ENCODE measurements around the gene DAB1.
A peak's percentile ranks its signal among the peaks of the same experiment; 100 is the strongest.

DAB1 gene

DNA sequence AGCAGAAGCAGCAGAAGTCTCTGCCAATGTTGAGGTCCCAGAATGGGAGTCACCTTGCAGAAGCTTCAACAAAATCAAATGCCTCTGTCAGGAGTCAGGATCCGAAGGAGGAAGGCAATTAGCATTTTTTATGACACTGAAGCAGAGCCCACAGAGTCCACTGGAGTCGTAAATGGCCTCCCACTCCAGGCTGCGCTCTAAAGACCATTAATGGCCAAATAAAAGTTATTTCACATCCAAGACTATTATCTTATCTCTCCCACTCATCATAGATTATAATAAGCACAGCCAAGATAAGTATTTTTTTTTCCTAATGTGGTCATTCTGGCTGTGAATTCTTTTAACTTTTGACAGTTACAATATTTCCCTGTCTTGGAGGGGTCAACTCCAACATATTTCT is 267.0 kb downstream of the DAB1 start:
- no peak for DNase-seq

DNA sequence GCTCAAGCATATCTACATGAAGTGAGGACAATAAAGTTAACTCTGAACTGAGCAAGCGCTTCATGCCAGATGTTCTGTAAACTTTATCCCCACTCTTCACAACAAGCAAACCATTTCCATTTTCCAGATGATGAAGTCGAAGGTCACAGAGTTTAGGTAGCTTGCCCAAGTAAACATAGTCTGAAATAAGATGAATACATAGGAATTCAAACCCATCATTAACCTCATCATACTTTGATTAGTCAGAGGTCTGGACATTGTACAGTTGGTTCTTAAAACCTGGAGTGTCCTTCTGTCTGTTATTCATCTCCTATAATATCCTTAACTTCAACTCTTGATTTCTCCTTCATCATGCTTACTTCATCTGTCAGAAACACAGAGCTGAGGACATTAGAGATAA is 277.8 kb downstream of the DAB1 start:
- no peak for DNase-seq

DNA sequence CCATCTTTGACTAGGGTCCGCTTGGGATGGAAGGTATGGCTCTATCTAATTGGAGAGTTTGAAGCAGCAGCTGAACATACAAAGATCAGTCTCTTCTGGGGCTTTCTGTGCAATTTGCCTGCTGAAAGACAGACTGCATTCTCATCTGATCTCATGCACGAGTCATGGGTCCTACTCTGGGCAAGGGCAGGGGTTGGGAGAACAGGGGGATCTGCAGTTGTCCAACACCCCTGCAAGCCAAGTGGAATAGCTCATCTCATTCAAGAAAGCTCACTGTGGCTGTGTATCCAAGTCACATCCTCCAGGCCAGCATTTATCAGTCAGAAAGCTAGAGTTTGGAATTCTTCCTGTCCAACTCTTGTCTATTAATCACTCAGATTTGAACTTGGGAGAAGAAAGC is 280.9 kb downstream of the DAB1 start:
- no peak for DNase-seq

DNA sequence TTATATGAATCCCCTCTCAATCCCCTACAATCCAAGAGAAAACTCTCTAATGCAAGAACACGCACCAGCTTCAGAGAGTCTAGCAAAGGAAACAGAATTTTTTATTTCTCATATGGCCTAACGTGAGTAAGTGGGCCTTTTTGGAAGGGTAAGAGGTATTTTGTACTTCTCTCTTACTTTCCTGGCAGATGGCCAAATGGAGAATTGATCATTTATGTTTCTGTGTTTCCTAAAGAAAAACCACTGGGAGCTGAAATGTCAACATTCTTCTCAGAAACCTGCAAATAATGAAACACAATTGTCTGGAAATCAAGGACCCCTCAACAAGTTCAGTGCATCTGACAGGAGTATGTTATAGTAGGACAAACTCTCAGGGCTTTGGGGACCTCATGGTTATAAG is 281.7 kb downstream of the DAB1 start:
- DNase-seq, result no peak

DNA sequence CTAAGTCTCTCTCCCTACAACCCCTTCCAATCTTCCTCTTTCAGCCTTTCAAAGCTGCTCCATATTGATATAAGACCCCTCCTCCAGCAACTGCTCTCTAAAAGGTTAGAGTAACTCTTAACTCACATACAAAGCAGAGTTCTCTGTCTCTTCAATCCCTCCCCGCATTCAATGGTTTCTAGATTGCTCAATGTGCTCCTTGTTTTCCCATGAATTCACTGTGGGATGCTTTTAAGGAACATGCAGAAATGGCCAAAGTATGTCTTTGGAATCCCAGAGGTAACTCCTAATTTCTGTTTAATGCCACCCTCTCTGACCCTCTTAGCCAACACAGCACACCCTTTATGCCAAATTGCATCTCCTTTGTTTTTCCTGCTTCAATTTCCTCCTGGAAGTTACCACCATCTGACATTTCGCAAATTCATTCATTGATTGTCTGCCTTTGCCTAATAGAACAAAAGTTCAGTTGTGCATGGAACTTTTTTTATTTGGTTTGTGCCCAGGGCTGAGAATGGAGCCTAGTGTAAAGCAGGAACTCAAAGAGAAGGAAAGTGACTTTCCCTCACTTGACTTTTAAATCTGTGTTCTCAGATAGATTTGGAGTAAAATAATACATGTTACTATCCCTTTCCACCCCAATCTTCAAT is 285.3 kb downstream of the DAB1 start:
- no peak for DNase-seq

DNA sequence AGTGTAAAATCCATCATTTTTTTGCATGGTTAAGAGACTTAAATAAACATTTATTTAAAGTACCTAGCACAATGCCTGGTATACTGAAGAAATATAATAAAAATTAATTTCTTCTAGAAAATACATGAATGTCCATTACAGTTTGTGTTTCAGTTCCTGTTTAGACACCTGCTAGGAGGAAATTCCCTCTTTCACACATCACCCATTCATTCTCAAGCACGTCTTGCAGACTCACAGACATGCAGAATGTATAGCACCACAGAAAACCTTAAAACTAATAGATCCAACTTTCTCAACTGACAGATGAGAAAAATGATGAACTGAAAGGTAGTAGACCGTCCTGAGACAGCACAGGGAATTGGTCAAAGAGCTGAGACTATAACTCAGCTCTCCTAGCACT is 285.9 kb downstream of the DAB1 start:
- no peak for DNase-seq

DNA sequence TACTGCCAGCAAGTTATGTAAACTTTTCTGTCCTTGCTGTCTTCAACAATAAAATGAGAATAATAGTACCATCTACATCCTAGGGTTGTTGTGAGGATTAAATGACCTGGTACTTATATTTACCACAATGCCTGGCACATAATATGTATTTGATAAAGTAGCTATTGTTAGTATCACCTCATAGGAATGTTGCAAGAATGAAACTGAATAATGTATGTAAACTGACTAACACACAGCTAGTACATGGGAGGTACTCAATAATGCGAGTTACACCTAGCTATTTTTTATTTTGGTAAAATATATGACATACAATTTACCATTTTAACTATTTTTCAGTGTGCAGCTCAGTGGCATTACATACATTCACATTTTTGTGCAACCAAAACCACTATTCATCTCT is 289.1 kb downstream of the DAB1 start:
- no peak for DNase-seq

DNA sequence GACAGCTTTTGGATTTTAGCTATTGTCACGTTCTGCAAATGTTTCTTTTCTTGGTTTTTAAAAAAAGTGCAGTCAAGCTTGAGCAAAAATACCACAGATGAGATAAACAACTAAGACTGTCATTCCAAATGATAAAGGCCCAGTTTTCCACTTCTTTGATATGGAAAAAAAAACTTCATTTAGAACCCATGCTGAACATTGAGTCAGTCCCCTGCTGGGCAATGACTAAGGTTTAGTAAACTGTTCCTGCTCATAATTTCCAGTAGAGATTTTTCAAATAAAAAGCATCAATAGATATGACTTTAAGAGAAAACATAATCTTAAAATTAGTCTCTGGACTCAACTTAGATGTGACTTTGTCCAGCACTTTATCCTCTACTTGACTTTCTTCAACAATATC is 290.2 kb downstream of the DAB1 start:
- DNase-seq, result no peak

DNA sequence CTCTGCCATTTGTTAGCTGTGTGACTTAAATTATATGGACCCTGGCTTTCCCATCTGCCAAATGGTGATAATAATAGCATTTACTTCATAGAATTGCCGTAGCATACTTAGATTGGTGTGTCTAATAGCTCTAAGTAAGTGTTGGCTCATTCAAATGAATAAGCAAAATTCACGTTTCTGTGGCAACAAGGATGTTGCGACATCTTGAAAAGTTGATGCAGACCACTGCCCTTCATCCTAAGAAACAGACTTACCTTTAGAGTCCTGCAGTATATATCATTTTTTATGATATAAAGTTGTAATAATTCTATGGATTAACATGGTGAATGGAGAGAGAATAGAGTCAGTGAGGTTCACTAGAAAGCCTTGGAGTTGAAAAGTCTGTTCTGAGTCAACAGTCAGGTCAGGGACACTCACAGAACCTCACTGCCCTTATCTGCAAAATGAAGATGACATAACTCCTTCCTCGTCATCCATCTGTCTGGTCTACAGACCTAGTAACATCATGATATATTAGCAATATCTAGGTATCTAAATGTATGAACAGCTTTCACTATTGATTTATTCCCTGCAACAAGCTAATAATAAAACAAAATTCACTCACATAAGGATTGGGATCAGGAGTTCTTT is 290.8 kb downstream of the DAB1 start:
- no peak for DNase-seq

DNA sequence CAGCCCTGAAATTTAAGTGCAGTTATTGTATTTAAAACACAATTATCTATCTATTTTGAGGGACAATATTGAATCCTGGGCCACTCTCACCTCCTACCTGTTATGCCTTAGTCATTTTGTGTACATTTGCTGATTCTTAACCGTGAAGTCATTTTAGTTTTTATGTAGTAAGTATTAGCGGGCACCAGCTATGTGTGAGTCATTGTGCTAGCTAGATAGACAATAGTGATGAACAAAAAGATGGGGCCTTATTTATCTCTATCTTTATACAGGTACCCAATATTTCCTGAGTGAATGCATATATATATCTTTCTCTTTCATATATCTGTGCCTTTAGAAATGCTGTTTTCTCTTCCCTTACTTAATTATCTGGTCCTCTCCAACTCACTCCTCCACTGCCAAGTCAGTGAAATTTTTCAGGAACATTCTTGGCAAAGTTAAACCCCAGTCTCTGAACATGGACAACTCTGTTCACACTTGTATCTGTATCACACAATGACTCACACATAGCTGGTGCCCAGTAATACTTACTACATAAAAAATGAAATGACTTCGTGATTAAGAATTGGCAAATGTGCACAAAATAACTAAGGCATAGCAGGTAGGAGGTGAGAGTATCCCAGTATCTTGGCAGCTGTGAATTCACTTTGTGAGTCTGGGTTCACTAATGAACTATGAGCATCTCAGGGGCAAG is 292.0 kb downstream of the DAB1 start:
- DNase-seq, result no peak

DNA sequence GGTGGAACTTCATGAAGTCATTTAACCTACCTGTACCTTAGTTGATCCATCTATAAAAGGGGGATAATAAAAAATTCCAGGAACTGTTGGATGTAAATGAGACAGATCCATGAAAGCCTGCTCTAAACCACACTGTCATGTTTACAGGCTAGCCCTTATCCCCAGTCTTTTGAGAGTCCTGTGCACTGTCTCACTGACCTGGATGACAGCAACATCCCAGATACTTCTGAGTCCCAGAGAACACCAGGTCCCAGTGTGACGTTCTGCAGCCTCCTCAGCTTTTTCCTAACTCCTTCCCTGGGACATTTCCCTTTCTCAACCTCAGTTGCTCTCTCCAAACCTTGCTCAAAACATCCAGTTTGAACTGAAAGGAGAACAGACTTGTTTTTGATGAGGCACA is 292.6 kb downstream of the DAB1 start:
- no peak for DNase-seq

DNA sequence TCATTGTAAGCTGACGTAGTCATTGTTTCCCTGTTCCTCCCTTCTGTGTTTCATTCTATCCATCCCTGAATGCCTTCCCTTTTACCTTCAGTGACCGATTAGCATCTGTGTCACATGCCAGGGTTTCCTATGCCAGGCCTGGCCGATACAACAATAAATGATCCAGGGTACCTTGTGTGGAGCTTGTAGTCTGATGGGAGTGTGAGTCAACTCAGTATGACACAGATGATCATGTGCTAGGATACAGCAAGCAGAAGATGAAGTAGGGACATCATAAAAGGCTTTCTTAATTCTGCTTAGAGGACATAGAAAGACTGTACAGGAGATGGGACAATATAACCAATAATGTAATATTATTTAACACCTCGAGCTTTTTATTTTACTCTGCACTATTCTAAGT is 294.0 kb downstream of the DAB1 start:
- no peak for DNase-seq

DNA sequence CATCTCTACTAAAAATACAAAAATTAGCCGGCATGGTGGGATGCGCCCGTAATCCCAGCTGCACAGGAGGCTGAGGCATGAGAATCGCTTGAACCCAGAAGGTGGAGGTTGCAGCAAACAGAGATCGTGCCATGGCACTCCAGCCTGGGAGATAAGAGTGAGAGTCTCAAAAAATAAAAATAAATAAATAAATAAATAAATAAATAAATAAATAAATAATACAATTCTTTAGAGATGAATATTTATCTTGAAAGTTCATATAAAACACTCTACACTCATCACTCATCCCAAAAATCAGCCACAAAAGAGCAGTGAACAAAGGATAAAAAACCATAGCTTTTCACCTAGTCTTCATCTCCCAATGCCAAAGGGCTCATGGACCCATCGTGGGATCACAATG is 295.9 kb downstream of the DAB1 start:
- DNase-seq, result no peak

DNA sequence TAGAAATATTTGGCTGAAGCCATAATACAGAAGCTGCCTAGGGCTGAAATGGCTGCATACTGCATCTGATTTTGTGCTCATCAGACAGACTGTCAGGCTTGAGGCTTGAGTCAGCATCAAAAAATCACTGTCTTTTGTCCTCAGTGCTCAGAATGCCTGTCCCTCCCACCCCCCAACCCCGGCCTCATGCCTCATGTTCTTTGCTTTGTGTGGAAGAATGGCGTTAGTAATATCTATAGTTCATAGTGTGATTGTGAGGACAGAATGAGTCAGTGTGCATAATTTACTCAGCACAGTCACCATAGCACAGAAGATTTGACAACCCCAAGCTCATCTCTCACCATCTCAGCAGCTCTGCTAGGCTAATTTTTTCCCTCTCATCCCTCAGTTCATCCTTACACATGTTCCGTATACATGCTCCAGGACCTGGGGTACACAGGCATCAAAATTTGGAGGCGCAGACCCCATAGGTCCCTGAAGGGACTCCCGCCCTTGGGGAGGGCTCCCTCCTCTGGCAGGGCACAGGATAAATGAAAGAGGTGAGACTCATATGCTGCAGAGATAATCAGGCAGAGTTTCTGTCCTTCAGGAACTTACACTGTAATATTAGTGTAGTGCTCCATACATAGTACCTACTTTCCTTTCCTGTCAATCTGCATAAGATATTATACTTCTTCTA is 299.0 kb downstream of the DAB1 start:
- peak; percentile 70 for DNase-seq

DNA sequence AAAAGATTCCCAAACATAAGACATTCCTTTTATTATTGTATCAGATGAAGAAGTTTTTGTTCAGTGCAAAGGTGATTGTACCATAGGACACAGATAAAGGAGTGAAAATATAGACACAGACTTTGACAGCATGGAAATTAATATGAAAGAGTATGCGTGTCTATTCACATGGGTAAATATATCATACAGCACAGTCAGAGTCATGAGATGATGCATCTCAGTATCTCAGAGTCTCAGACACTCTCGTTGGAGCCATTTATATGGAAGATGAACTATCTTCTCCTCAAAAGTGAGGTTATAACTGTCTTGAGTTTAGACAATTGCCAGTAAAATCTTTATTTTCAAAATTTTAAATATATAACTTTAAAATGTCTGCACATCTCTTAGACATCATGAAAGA is 299.7 kb downstream of the DAB1 start:
- no peak for DNase-seq

DNA sequence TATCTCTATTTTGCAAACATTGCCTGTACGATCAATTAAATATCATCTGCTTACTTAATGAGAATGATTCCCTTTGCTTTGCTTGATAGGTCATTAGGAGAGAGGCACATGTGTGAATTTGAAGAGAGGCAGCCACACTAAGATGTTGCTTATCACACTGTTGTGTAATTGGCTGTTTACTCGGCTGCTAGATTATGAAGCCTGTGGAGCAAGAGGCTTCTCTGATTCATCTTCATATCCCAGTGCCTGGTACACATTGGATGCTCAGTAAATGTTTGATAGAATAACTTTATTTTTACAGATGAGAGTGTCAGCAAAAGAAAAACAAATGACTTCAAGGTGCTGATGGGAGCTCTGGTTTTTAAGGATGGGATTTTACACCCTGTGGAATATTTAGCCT is 301.8 kb downstream of the DAB1 start:
- DNase-seq, result no peak

DNA sequence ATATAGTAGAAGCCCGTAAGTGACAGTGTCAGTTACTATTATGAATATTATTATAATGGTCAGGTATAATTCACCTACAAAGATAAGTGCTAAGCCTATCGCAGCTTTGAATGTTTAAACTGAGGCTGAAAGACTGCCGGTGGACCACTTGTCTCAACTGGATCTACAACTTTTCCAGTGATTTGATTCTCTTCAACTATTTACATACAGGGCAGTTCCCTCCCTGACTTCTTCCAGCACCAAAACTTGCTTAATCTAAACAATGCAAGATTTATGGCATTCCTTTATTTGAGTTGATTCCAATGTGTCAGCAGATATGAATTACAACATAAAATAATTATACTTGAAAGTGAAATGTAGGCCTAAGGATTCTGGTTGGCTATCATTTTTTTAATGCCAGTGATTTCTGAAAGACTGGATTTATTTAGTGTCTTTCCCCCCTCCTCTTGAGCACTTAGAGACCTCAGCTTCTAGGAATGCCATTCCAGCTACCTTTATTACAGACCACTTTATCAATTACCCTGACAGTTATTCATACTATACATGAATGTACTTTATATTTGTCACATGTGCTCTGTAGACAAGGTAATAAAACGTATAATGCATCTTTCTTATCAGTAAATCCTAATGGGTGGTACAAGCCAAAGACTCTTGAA is 304.8 kb downstream of the DAB1 start:
- DNase-seq, result no peak

DNA sequence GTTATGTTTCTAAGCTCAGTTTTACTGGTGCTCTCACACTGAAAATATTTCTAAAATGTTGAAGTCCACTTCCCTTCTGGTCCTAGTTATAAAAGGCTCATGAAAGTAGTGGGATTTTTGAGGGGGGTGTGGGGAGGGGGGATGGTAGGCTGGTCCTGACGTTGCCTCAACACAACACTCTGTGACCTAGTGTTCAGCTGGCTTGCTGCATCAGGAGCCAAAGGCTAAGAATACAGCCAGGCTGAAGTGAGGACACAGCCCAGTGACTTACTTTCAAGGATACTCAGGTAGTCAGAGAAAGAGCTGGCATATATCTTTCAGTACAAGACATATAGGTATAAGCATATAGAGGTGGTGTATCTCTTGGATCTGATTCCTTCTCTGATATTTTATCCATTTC is 306.1 kb downstream of the DAB1 start:
- DNase-seq, result no peak

DNA sequence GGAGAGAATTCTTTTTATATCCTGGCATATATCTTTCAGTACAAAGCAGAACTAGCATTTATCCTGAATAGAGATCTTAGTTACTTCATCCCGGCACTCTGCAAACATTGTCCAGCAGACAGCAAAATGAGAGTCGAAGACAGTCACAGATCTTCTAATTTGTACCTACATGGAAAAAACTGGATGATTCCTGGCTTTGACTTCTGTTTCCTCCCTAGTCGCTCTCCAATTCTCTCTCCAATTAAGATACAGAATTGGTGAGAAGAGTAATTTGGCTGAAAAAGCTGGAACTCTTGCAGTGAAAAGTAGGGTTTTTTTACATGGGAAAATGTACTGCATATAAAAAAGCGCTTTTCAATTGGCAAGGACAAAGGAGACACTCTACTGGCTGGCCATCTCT is 307.0 kb downstream of the DAB1 start:
- no peak for DNase-seq

DNA sequence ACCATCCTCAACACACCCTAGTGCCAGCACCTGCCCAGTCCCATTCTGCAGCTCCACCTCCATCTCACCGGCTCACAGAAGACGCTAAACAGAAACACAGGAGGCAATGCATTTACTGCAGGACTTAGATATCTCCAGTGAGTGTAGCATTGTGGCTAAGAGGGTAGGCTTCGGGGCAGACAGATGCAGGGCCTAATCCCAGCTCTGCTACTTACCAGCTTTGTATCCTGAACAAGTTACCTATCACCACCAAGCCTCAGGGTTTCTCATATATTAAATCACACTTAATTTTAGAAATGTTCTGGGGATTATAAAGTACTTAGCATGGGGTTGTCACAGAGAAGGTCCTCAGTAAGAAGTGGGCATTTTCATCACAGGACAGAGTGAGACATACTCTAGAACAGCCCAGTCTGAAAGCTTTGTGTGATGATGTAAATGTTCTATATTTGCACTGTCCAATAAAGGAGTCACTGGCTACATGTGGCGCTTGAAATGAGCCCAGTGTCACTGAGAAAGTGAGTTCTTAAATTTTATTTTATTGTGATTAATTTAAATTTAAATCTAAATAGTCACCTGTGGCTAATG is 308.7 kb downstream of the DAB1 start:
- DNase-seq, result no peak

DNA sequence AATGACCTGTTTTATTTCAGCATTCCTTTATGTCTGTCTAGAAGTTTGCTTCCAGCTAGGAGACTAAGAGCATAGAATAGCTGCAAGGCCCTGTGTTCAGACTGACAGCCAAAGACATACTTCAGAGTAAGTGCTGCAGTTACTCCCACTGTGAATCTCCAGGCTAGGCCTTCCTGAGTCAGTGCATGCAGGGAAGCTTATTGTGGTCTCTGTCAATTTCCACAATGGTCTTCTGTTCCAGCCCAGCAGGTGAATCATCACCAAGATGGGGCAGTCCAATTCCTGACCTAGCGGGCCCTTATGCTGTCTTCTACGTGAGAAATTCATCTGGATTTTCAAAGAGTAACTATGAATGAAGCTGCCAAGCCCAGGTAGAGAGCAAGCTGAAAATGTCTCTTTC is 311.7 kb downstream of the DAB1 start:
- DNase-seq, result no peak

DNA sequence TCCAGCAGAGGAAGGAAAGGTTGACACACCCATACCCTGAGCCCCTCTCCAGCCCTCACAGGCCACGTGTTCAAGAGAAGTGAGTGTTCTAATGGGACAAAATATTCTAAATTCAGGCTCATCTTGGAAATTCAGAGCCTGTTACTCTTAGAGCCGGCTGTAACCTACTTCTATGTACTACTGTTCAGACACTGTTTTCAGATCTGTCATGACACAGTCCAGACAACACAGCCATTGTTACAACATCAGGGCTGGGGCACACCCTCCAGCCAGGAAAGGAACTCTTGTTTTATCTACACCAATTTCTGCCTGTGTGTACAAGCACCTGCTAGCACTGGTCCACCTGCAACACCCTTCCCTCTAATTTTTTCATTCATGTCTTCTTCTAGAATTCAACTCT is 312.7 kb downstream of the DAB1 start:
- no peak for DNase-seq

DNA sequence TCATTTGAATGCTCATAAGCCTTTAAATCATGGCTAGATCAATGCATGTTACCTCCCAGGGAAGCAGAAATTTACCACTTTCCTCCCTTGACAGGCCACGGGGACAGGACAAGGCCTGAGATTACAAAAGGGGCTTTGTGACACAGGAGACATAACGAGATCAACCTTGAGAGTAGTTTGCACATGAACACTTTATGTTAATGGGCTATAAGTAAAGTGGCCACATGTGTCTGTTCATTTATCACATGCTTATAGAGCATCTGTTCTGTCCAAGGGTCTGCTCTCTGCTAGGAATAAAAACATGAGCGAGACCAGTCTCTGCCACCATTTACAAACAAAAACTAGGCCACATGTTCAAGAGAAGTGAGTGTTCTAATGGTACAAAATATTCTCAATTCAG is 314.0 kb downstream of the DAB1 start:
- no peak for DNase-seq
